ENCODE results near the gene CD40.
"Not testable (repeated sequence)": the region's sequence is repeated elsewhere in the genome, so short reads cannot be mapped to it uniquely, and the experiment has no call there.

CD40 gene

DNA sequence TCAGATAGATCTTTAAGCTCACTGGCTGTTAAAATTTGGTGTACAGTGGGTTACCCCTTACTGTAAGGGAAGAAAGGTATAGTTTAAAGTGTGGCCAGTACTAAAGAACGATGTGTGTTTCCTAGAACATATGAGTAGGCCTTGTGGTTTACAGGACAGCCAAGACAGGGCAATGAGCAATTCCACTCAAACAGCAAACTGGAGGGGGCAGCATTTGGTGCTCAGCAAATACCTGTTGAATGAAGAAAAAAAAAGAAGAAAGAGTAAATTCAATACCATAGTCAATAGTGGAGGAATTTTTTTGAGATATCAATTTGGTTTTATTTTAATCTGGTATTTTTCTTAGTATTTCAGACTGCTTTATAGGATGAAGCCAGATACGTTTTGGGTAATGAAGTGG lies 24.6 kb upstream of the CD40 start:
- no peak for DNase-seq (ENCODE audit: low read depth, low spot score)

DNA sequence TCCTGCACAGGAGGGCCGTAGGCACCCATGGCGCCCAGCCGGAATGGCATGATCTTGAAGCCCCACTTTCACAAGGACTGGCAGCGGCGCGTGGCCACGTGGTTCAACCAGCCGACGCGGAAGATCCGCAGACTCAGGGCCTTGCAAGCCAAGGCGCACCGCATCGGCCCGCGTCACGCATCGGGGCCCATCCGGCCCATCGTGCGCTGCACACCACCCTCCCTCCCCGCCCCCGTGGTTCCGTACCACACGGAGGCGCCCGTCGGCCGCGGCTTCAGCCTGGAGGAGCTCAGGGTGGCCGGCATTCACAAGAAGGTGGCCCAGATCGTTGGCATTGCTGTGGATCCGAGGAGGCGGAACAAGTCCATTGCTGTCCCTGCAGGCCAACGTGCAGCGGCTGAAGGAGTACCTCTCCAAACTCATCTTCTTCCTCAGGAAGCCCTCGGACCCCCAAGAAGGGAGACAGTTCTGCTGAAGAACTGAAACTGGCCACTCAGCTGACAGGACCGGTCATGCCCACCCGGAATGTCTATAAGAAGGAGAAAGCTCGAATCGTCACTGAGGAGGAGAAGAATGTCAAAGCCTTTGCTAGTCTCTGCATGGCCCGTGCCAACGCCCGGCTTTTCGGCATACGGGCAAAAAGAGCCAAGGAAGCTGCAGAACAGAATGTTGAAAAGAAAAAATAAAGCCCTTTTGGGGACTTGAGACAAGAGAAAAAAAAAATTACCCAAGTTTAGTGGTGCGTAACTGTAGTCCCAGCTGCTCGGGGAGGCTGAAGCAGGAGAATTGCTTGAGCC lies 18.4 kb upstream of the CD40 start:
- no peak for DNase-seq (ENCODE audit: low read depth, low spot score)

DNA sequence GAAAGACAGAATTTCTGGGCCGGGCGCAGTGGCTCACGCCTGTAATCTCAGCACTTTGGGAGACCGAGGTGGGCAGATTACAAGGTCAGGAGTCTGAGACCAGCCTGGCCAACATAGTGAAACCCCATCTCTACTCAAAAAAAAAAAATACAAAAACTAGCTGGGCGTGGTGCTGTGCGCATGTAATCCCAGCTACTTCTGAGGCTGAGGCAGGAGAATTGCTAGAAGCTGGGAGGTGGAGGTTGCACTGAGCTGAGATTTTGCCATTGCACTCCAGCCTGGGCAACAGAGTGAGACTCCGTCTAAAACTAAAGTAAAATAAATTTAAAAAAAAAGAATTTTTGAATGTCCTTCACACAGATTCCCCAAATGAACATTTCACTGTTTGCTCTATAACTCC lies 17.7 kb upstream of the CD40 start:
- DNase-seq (ENCODE audit: low read depth, low spot score): not testable (repeated sequence)

DNA sequence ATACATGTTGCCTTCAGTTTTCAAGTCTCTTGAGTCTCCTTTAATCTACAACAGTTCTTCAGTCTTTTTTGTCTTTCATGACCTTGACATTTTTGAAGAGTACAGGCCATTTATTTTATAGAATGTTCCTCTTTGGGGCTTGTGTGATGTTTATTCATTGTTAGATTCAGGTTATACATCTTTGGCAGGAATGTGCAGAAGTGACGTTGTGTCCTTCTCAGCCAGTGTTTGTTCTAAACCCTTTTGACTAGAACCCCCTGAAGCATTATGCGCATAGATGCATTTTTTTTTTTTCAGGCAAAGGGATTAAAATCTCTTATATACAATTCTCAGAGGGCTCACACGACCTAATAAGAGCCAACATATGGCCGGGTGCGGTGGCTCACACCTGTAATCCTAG lies 17.1 kb upstream of the CD40 start:
- no peak for DNase-seq (ENCODE audit: low read depth, low spot score)

DNA sequence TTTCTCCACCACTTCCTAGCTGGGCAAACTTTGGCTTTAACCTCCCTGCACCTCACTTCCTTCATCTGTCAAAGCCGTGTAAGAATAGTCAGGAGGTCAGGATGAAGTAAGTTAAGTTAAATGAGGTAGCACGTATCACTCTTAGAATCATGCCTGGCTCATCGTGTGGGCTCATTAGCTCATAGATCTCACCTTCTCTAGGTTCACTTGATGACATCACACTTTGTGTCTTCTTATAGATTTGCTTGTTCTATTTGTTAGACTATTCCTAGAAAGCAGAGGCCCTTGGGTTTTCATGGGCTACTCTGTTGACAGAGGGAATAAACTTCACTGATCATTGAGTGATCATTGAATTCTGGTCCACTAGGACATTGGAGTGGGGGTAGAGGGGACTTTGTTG lies 16.2 kb upstream of the CD40 start:
- no peak for DNase-seq (ENCODE audit: low read depth, low spot score)

DNA sequence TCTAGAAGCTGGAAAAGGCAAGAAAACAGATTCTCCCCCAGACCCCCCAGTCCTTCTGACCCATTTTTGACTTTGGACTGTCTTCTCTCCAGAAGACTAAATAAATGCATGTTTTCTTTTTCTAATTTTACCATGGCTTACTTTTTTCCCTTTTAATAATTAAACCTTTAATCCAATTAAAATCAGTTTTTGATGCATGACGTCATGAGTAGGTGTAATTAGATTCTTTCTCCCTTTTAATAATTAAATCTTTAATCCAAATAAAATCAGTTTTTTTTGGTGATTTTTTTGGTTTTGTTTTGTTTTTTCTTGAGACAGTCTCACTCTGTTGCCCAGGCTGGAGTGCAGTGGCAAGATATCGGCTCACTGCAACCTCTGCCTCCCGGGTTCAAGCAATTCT lies 15.2 kb upstream of the CD40 start:
- no peak for DNase-seq (ENCODE audit: low read depth, low spot score)

DNA sequence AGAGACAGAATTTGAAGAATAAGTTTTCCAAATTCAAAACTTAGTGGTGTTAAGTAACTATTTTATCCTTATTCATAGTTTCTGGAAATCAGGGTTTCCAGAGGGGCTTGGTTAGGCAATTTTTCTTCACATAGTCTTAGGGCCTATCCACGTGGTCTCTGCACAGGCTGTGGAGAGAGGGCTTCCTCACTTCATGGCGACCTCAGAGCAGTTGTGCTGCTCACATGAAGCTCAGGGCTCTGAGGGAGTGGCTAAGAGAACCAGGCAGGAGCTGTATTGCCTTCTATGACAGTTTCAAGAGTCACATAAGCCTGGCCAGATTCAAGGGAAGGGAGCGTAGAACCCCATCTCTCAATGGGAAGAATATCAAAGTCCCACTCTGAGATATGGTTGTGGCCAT lies 13.9 kb upstream of the CD40 start:
- DNase-seq (ENCODE audit: low read depth, low spot score): no peak

DNA sequence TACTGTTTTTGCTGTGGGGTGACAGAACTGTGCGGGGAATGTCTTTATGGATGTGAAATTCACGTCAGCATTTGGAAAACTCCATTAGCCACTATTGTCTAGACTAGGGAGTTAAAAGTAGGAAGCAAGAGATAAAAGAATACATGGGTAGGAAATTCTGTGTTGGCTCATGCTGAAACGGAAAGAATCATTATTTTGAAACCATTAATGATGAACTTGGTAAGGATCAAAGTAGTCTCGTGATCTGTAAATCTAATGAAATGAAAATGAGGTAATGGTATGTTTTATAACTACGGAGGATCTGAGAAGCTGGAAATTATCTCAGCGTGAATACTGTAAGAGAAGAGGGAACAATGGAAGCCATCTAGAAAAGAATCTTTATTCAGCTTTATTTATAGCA lies 11.1 kb upstream of the CD40 start:
- no peak for DNase-seq (ENCODE audit: low read depth, low spot score)

DNA sequence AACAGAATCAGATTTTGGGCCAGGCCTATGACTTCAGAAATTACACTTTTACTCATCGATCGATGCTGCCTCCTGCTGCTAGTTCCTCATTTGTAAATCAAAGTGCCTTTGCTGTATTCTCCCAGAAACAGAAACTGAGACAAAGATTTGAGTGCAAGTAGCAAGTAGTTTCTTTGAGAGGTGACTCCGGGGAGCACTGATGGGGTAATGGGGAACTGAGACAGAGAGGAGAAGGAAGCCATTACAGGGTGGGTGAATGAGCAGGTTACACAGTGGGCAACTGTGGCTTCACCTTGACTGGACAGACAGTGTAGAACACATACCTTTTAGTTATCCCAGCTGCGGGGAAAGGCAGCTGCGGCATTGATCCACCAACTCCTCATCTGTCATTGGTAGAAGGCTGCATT lies 9.7 kb upstream of the CD40 start:
- no peak for DNase-seq (ENCODE audit: low read depth, low spot score)

DNA sequence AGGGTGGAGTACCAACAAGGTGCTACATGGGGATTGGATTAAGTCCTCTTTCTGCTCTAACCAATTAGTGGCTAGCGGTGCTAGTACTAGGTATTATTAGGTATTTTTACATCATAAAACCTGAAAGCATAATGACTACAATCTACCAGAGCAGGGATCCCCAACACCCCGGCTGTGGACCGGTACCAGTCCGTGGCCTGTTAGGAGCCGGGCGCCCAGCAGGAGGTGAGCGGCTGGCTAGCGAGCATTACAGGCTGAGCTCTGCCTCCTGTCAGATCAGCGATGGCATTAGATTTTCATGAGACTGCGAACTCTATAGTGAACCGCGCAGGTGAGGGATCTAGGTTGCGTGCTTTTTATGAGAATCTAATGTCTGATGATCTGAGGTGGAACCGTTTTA lies 9.1 kb upstream of the CD40 start:
- DNase-seq (ENCODE audit: low read depth, low spot score): no peak

DNA sequence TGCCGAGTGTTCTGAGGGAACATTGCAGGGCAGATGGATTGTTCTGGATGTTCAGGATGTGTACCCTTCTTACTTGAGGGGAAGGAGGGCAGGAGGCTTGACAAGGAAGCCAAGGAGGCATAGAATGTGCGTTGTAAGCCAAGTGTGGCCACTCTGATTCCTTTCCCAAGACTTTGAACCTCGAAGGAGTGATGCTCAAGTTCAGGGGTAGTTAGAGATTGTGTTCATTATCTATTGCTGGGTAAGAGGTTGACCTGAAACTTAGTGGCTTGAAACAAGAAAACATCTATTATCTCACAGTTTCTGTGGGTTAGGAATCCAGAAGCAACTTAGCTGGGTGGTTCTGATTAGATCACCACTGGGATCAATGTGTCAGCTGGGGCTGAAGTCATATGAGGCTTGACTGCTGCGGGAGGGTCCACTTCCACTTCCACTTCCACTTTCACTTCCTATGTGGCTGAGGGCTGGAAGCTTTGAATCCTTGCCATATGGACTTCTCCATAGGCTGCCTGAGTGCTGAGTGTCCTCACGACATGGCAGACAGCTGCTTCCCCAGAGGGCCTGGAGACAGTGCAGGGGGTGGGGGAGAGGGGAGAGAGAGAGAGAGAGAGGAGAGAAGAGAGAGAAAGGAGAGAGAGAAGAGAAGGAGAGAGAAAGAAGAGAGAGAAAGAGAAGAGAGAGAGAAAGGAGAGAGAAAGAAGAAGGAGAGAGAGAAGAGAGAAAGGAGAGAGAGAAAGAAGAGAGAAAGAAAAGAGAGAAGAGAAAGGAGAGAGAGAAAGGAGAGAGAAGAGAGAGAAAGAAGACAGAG lies 6.9 kb upstream of the CD40 start:
- no peak for DNase-seq (ENCODE audit: low read depth, low spot score)

DNA sequence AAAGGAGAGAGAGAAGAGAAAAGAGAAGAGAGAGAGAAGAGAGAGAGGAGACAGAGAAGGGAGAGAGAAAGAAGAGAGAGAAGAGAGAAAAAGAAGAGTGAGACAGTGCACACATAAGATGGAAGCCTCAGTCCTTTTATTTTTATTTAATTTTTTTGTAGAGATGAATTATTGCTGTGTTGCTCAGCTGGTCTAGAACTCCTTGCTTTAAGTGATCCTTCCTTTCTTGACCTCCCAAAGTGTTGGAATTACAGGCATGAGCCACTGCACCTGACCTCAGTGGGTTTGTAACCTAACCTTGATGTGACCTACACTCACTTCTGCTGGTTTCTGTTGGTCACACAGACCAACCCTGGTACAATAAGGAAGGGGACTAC lies 6.3 kb upstream of the CD40 start:
- DNase-seq (ENCODE audit: low read depth, low spot score): no peak

DNA sequence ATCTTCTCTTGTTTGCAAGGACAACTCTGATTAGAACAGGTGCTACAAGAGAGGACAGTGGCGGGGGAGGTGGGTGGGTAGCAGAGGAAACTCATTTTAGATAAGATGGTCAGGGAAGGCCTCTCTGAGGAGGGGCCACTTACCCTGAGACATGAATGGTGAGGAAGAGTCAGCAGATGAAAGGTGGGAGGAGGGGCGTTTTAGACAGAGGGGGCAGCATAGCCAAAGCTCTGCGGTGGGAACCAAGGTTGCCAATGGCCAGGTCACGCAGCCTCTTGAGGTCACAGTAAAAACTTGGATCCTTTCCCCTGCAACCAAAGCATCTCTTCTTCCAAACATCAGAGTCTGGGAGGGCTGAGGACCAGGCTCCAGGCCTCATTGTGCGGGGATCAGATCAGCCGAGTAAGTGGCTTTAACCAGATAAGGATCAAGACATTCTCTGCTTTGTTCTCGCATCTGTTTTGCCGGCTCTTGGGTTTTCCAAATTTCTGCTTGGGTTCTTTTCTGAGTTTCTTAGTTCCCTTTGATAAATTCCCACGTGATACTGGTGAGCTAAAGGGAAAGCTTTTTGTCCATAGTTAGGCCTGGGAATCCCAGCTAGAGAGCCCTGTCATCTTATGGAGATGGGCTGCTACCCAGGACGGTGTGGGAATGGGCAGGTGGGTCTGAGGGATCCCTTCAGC lies 5.5 kb upstream of the CD40 start:
- no peak for DNase-seq (ENCODE audit: low read depth, low spot score)

DNA sequence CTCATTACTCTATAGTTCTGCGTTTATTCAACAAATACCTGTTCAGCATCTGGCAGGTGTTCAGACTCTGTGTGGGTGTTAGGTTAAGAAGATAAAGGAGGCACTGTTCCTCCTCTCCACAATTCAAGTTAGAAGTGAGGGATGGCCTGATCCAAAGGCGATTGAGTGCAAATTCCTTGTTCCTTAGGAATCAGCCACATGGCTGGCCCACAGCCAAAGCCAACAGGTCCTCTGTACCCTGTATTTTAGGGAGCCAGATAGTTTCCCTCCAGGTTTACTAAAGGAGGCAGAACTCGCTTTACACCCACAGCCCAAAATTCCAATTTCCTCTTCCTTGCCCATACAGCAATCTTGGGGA lies 5.0 kb upstream of the CD40 start:
- DNase-seq (ENCODE audit: low read depth, low spot score): no peak

DNA sequence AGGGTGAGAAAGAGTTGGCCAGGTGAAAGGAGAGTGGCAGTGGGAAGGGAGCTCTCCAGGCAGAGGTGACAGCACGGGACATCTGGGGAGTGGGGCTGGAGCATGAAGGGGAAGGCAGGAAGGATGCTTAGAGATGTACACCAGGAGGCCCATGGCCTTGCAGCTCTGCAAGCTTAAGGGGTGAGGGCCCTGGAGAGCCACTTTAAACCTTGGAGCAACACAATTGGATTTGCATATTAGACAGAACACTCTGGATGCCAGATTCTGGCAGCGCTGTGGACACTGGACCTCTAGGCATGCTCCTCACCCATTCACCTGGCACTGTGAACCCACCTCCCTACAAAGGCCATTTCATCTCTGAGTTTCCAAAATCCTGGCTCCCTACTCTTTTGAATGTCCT lies 3.7 kb upstream of the CD40 start:
- DNase-seq (ENCODE audit: low read depth, low spot score): no peak

DNA sequence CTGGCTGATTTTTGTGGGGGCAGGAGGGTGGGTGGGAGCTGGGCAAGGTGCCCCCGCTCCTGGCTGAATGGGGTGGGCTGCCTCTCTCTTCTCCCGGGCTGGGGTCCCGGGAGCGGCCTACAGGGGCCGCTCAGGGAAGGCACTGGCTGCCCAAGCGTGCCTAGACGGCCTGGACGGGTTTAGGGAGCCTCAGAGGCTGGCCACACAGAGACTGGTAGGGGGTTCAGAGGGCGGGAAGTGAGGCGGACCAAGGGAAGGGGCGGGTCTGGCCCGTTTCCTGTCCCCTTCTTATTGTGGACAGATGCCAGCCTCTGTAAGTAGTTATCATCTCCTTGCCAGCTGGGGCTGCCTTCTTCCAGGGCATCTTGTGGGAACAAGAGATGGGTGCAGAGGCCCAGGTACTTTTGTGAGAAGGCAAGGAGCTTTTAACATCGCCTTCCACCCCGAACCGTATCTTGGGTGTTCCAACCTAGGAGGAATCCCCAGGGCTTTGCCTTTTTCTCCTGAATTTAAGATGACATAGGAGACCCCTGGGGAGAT lies 437 bp downstream of the CD40 start:
- no peak for DNase-seq (ENCODE audit: low read depth, low spot score)

DNA sequence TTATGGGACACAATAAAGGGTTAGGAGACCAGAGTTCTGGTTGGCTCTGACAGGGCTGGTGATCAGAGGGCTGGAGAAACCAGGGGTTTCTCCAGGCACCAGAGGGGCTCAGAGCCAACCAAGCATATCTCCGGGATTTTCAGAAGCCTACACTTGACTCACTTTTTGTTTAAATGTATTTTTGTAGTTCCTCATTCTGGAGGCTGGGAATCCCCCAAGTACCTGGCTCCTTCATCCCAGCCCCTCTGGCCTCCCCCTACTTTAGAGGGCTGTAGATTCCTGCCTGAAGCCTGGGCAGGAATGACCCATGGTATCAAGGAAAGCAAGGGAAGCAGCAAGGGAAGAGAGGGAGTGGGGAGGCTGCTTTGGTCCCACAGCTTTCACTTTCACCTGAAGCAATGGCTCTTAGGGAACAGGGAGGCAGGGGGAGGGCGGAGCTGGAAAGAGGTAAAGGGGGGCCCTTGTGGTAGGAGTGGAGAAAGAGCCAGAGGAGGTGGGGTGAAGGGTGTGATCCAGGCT lies 973 bp downstream of the CD40 start:
- no peak for DNase-seq (ENCODE audit: low read depth, low spot score)

DNA sequence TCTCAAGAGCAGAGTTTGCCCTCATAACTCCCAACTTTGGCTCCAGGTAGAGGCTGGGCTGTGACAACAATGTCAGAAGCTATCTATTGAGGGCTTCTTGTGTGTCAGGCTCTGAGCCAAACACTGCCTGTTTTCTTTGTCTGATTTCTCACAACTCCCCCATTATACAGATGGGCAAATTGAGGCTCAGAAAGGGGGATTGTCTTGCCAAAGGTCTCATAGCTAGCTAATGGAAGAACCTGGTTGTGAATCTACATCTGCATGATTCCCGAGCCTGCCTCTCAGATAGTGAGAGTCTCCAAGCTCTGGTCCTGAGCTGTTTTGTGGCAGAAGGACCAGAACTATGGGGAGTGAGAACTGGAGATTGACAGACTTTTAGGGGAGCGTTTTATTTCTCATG lies 1.4 kb downstream of the CD40 start:
- DNase-seq (ENCODE audit: low read depth, low spot score): no peak

DNA sequence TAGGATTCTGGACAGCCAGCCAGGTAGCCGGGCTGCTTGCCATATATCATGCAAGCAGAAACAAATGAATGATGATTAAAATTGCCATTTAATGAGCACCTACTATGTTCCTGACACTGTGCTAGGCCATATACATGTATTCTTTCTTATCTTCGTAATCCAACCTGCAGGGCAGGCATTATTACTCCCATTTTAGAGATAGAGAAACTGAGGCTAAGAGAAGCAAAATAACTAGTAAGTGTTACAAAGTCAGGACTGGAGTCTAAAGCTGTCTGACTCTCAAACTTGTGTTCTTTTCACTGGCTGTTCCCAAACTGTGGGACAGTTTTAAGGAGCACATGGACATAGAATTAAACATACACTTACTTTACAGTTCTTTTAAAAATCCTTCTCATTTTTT lies 2.0 kb downstream of the CD40 start:
- DNase-seq (ENCODE audit: low read depth, low spot score): no peak

DNA sequence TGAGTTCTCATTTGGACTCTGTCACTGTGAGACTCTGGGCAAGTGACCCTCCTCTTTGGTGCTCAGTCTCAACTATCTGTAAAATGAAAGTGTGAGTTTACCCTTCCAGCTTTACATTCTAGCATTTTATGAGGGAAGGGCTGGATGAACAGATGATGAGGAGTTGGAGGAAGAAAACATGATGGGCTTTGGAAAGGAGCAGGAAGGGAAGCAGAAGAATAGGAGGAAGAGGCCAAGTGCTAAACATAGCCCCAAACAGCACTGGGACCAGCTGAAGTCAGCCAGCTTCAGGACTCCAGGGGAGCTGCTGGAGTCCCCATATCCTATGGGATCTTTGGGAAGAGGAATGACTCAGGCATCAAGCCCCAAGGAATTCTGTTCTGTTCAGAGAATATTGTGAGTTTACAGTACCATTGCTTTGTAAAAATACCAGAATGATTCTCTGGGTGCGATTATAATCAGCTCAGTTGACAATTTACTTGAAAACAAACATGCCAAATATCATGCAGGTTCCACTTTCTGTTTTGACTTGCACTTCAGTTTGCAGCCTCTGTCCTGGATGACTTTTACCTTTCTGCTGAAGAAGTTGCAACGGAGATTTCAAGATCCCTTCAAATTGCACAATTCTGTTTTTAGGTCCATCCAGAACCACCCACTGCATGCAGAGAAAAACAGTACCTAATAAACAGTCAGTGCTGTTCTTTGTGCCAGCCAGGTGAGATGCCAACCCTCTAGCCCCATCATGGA lies 3.2 kb downstream of the CD40 start:
- no peak for DNase-seq (ENCODE audit: low read depth, low spot score)

DNA sequence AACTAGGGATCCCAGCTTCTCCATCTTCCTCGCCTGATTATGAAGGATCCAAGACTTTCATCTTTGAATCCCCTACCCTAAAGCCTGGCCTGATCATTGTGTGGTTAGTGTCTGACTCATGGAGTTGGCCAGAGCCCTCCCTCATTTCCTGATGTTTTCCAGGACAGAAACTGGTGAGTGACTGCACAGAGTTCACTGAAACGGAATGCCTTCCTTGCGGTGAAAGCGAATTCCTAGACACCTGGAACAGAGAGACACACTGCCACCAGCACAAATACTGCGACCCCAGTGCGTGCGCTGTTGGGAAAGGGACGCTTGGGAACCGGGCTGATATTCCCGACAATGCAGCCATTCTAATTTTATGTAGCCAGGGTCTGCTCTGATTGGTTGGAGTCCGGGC lies 4.0 kb downstream of the CD40 start:
- DNase-seq (ENCODE audit: low read depth, low spot score): no peak

All from activated CD4-positive, CD25-positive, alpha-beta regulatory T cell treated with anti-CD3 and anti-CD28 coated beads, Interleukin-2, amount 50 U/mL, for 16 hours (primary cell).